Measurements from ENCODE around the gene MALSU1. TPM values are rescaled to one million over a fixed set of nuclear protein-coding genes. Genes with fewer than 3 reads are reported as not detected.

Gene MALSU1
- total and polyA plus RNA-seq, 2 of the 13 experiments (the other 11 are each of a cell fraction or from before 2014, with no cell fraction given): 72.0 to 141 TPM

DNA sequence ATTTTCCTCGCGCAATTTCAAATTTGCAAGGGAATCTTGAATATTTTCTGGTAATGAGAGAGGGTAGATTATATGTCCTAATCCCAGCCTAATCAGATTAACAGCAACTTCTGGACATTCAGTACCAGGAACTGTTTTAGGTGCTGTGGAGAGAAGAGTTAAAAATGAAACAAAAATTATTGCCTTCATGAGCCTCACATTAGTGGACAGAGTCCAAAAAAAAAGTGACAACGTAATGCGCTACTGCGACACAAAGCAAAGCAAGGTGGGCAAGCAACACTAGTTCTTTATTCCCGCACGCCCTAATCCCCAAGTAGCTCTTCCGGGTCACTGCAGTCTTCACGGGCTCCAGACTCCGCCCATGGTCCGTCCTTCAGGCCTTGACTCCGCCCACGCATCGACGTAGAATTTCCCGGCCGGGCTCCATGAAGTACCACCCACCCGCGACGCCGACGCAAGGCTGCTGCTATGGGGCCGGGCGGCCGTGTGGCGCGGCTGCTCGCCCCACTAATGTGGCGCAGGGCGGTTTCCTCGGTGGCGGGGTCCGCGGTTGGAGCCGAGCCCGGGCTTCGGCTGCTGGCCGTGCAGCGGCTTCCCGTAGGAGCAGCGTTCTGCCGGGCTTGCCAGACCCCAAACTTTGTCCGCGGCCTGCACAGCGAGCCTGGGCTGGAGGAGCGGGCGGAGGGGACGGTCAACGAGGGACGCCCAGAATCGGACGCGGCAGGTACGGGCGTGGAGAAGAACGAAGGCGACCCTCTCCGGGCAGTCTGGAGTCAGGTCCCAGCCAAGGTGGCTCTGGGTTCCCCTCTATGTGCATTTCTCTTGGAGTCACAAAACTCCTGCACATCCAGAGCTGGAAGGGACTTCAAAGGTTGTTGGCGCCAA is at the start of gene MALSU1 (continued):
- TF ChIP-seq MEIS2 (CRISPR knock-in tag; IDR thresholded peaks at IDR 0.05) (0 out of 2 replicates have a peak, but pooled peaks have one; percentile 14), GABPA (IDR thresholded peaks at IDR 0.05; ENCODE audit: low read depth, low read length) (peak; percentile 64), GABPA (CRISPR knock-in tag; IDR thresholded peaks at IDR 0.05; ENCODE audit: low read depth) (peak; percentile 94), ZNF484 (CRISPR knock-in tag; IDR thresholded peaks at IDR 0.05; ENCODE audit: borderline replicate concordance, low read depth) (no peak), KAT8 (CRISPR knock-in tag; IDR thresholded peaks at IDR 0.05) (peak; percentile 92), ZIK1 (CRISPR knock-in tag; IDR thresholded peaks at IDR 0.05; ENCODE audit: borderline replicate concordance, low read depth) (no peak), TMF1 (CRISPR knock-in tag; IDR thresholded peaks at IDR 0.05; ENCODE audit: low read depth) (no peak; the same call in 1 of the 2 replicates), ZNF550 (CRISPR knock-in tag; IDR thresholded peaks at IDR 0.05; ENCODE audit: borderline replicate concordance) (no peak), E2F2 (CRISPR knock-in tag; IDR thresholded peaks at IDR 0.05; ENCODE audit: borderline replicate concordance) (no peak), TCF12 (IDR thresholded peaks at IDR 0.05) (no peak), TCF12 (CRISPR knock-in tag; IDR thresholded peaks at IDR 0.05) (no peak), ZNF772 (CRISPR knock-in tag; IDR thresholded peaks at IDR 0.05) (peak; percentile 92), ZBTB40 (IDR thresholded peaks at IDR 0.05) (no peak), ZBTB40 (CRISPR knock-in tag; IDR thresholded peaks at IDR 0.05) (peak; percentile 90), ZNF468 (CRISPR knock-in tag; IDR thresholded peaks at IDR 0.05) (no peak), MED1 (CRISPR knock-in tag; IDR thresholded peaks at IDR 0.05) (peak; percentile 79), MAFF (IDR thresholded peaks at IDR 0.05; ENCODE audit: low read depth, low read length) (no peak), ZNF780A (CRISPR knock-in tag; IDR thresholded peaks at IDR 0.05) (no peak)
- TF ChIP-seq, protein P1, sequence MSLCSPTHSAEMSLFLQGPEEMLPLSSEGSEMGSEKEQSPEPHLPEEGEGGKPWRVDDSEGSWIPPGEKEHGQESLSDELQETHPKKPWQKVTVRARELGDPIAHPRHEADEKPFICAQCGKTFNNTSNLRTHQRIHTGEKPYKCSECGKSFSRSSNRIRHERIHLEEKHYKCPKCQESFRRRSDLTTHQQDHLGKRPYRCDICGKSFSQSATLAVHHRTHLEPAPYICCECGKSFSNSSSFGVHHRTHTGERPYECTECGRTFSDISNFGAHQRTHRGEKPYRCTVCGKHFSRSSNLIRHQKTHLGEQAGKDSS (CRISPR knock-in tag; IDR thresholded peaks at IDR 0.05; ENCODE audit: borderline replicate concordance, low read depth): 0 out of 2 replicates have a peak, but pooled peaks have one; percentile 35
